Muscle of leg (tissue), 11 donors: Measurements from ENCODE around the gene UNC80. TPM values are rescaled to one million over a fixed set of nuclear protein-coding genes. Genes with fewer than 3 reads are reported as not detected.

ENCODE experiments used
- DNase-seq: peaks from one replicate; pipeline ENCODE4 v3.0.0; 2013
- H3K27ac ChIP-seq: one replicate; pipeline ENCODE4 v1.5.1; 2013; ENCODE audit warnings: mild to moderate bottlenecking, low read length, control low read depth
- H3K27me3 ChIP-seq: one replicate; pipeline ENCODE4 v1.6.1; 2013; ENCODE audit warnings: low read length; ENCODE audit not compliant: control insufficient read depth, insufficient read depth
- H3K36me3 ChIP-seq: one replicate; pipeline ENCODE4 v1.6.1; 2013; ENCODE audit warnings: low read length; ENCODE audit not compliant: control insufficient read depth, insufficient read depth
- H3K4me1 ChIP-seq: one replicate; pipeline ENCODE4 v1.6.1; 2013; ENCODE audit warnings: low read length; ENCODE audit not compliant: control insufficient read depth, insufficient read depth
- H3K4me3 ChIP-seq: one replicate; pipeline ENCODE4 v1.5.1; 2013; ENCODE audit warnings: low read length, control low read depth
- H3K9me3 ChIP-seq: replicated peaks from 2 replicates; pipeline ENCODE4 v1.6.1; 2013; ENCODE audit warnings: low read depth, low read length; ENCODE audit not compliant: control insufficient read depth
- WGBS: methylation state at CpG from one replicate; pipeline ENCODE4 v1.1.5; 2013; ENCODE audit warnings: missing lambda C conversion rate; ENCODE audit not compliant: insufficient coverage; 5-methylcytosine and 5-hydroxymethylcytosine counted together
- polyA plus RNA-seq, 8 donors: library from polyadenylated mRNA; unstranded; fragments of 120-200 nt; gene quantifications; one replicate each; pipeline versions ENCODE4 v1.2.1 to v1.2.3, GENCODE V29; 2013; ENCODE audit warnings: inconsistent platforms in 1 of 8, low replicate concordance in 1 of 8; ENCODE audit not compliant: insufficient read length in 8 of 8, insufficient read depth in 1 of 8
- total RNA-seq: library from RNA; stranded (reverse); fragments of 120-200 nt; gene quantifications from one replicate; pipeline ENCODE4 v1.2.4, GENCODE V29; 2013

Gene UNC80
- total and polyA plus RNA-seq, 9 donors: 0.66 to 4.3 (median 1.7) TPM

DNA sequence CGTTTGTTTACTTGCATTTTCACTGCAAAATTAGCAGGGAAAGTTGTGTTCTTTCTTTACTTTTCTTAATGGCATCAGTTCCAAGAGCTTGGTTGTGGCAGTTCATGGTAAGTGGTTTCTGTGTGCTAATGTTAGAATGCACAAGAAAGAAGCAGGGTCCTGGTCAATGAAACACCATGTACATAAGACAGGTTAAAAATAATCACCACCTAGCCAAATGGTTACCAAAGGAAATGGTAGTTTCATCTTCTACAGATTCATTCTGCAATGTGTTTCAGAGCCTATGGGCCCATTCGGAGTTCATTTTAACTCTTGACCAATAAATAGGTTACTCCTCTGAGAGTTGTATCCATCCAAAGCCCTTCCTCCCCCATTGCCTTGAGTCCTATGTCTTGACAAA lies 212.7 kb downstream of the UNC80 start:
- DNase-seq: no peak
- no peaks in the 10 kb centered on the region for H3K27me3 ChIP-seq
- WGBS: 71% methylated on average over 1 of the region's 2 CpGs
- no peak overlapping the region for H3K27ac ChIP-seq
- H3K4me3 ChIP-seq: no peak overlapping the region
- no peaks in the 10 kb centered on the region for H3K9me3 ChIP-seq
- no peaks in the 10 kb centered on the region for H3K36me3 ChIP-seq
- H3K4me1 ChIP-seq: no peaks in the 10 kb centered on the region

DNA sequence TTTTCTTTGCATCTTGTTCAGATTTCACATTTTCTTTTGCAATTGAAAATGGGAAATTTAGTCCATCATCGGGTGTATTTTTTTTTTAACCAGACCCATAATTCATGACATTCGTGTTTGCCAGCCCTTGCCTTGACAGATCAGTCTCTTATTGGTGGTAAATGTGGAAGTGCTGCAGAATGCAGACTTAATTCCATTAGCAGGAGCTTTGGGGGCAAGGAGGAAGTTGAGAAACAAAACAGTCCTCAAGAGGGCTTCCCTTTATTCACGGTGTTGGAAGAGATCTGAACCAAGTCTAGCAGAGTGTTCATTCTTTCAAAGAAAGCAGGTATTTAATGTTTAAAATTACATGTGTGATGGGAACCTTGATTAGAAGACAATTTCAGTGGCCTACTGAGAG lies 214.2 kb downstream of the UNC80 start:
- WGBS: 50% methylated on average over 1 of the region's 3 CpGs
- Histone ChIP-seq H3K27me3 (no peaks in the 10 kb centered on the region), H3K27ac (no peak overlapping the region), H3K9me3 (no peaks in the 10 kb centered on the region), H3K36me3 (no peaks in the 10 kb centered on the region), H3K4me1 (no peaks in the 10 kb centered on the region), H3K4me3 (no peak overlapping the region)
- peak; percentile 16 for DNase-seq

GRCh38 chr2:209986415-209986814 lies 214.8 kb downstream of the UNC80 start:
- no peak for DNase-seq
- Histone ChIP-seq H3K9me3 (no peaks in the 10 kb centered on the region), H3K36me3 (no peaks in the 10 kb centered on the region), H3K4me3 (no peak overlapping the region), H3K4me1 (no peaks in the 10 kb centered on the region), H3K27me3 (no peaks in the 10 kb centered on the region), H3K27ac (no peak overlapping the region)
- WGBS: no CpG with 5 or more reads among the region's 2 CpGs

- no peak for DNase-seq
- WGBS: no CpG with 5 or more reads among the region's 4 CpGs
Measured at GRCh38 chr2:209988010-209988409, 216.4 kb downstream of the UNC80 start.

GRCh38 chr2:209990838-209991237 lies 219.2 kb downstream of the UNC80 start:
- WGBS: no CpG with 5 or more reads among the region's 2 CpGs
- Histone ChIP-seq H3K9me3 (no peaks in the 10 kb centered on the region), H3K4me1 (no peaks in the 10 kb centered on the region), H3K36me3 (no peaks in the 10 kb centered on the region), H3K4me3 (no peak overlapping the region), H3K27ac (no peak overlapping the region), H3K27me3 (no peaks in the 10 kb centered on the region)
- no peak for DNase-seq

More at GRCh38 chr2:209988010-209988409, 216.4 kb downstream of the UNC80 start:
- no peaks in the 10 kb centered on the region for H3K9me3 ChIP-seq
- H3K4me1 ChIP-seq: no peaks in the 10 kb centered on the region
- H3K27me3 ChIP-seq: no peaks in the 10 kb centered on the region
- H3K36me3 ChIP-seq: no peaks in the 10 kb centered on the region
- H3K4me3 ChIP-seq: no peak overlapping the region
- H3K27ac ChIP-seq: no peak overlapping the region

DNA sequence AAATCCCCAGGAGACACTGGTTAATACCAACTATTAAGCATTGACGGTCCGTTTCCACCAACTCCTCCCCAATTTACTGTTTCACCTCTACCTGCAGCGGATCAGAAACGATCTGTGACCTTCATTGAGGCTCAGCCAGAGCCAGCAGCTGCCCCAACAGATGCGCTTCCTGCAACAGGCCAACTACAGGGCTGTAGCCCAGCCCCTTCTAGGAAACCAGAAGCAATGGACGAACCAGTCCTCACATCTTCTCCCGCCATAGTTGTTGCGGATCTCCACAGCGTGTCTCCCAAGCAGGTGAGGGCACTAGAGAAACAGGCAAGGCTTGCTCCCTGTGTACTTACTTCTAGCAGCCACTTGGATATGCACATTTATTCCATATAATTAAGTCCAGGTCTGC lies 222.3 kb downstream of the UNC80 start:
- H3K9me3 ChIP-seq: no peaks in the 10 kb centered on the region
- no peaks in the 10 kb centered on the region for H3K27me3 ChIP-seq
- H3K36me3 ChIP-seq: no peaks in the 10 kb centered on the region
- H3K4me3 ChIP-seq: no peak overlapping the region
- no peak for DNase-seq
- no peaks in the 10 kb centered on the region for H3K4me1 ChIP-seq
- 80% methylated on average over 9 of the region's 9 CpGs for WGBS
- no peak overlapping the region for H3K27ac ChIP-seq

- H3K36me3 ChIP-seq: no peaks in the 10 kb centered on the region
- H3K27me3 ChIP-seq: no peaks in the 10 kb centered on the region
- no peak overlapping the region for H3K27ac ChIP-seq
- no peak for DNase-seq
- no CpG with 5 or more reads among the region's 1 CpG for WGBS
- H3K9me3 ChIP-seq: no peaks in the 10 kb centered on the region
- no peak overlapping the region for H3K4me3 ChIP-seq
- H3K4me1 ChIP-seq: peaks cover 5% of the 10 kb centered on the region
Measured at GRCh38 chr2:209998596-209998995, 227.0 kb downstream of the UNC80 start.

DNA sequence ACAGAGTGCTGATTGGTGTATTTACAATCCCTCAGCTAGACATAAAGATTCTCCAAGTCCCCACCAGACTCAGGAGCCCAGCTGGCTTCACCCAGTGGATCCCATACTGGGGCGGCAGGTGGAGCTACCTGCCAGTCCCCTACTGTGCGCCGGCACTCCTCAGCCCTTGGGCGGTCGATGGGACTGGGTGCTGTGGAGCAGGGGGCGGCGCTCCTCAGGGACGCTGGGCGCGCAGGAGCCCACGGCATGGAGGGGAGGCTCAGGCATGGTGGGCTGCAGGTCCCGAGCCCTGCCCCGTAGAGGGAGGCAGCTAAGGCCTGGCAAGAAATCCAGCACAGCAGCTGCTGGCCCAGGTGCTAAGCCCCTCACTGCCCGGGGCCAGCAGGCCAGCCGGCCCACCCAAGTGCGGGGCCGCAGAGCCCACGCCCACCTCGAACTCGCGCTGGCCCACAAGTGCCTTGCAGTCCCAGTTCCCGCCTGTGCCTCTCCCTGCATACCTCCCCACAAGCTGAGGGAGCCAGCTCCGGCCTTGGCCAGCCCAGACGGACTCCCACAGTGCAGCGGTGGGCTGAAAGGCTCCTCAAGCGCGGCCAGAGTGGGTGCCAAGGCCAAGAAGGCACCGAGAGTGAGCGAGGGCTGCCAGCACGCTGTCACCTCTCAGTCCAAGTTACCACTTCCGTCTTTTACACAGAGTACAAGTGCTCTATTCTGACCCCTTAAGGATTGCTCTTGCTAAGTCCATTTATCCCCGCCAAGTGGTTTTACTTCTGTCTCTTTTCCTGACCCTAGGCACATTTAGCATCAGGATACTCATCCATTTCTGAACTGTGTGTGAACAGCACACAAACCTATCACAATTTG lies 229.1 kb downstream of the UNC80 start:
- Histone ChIP-seq H3K4me3 (no peak overlapping the region), H3K27ac (no peak overlapping the region), H3K36me3 (peaks cover 3% of the 10 kb centered on the region), H3K9me3 (no peaks in the 10 kb centered on the region), H3K27me3 (no peaks in the 10 kb centered on the region), H3K4me1 (peaks cover 6% of the 10 kb centered on the region)
- no peak for DNase-seq
- 95% methylated on average over 31 of the region's 32 CpGs for WGBS

DNA sequence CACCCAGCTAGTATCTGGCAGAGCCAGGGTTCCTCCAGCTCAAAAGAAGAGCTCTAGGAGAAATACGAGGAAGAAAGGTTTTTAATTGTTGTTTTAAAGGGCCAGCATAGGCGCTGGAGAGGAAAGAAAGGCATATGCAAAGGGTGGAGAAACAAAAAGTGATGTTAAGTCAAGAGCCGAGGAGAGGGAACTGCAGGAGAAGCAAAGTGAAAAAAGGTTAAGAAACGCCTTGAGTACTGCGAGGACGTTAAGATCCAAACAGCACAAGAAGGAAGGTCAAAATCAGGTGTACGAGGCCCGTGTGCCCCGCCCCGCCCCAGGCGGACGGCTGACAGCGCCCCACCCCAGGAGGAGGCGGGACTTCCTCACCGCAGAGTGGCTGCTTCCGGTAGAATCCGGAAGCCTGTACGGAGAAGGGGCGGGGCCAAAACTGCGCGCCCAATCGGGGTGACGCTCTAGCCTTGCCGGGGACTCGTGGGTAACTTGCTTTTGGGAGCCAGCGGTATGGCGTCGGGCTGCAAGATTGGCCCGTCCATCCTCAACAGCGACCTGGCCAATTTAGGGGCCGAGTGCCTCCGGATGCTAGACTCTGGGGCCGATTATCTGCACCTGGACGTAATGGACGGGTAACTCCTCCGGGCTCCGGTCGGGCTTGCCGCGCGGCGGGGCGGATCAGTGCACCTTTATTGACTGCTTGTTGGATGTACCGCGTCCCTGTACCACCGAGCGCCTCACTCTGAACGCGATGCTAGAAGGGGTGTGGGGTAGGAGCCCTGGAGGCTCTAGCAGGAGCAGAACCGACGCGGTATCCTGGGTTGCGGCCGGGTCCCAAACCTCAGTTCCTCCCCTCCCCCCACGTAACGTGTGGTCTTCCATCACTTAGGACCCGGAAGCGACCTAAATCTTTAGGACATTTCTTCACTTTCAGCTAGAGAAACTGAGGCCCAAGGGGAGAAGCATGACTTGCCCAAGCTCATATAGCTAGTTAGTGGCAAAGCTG lies 230.8 kb downstream of the UNC80 start, which contains the start of gene RPE:
RPE (plus strand) TSS at position 481 of the 1,000 bp plus-strand sequence; CDS start at position 505, 24 bp downstream.
- Histone ChIP-seq H3K27ac (peak within 1 kb of the TSS; percentile 82), H3K9me3 (no peaks in the 10 kb centered on the region), H3K27me3 (no peaks in the 10 kb centered on the region), H3K4me1 (peaks cover 6% of the 10 kb centered on the region), H3K4me3 (peak within 1 kb of the TSS; percentile 83), H3K36me3 (peaks cover 6% of the 10 kb centered on the region)
- peak; percentile 97 for DNase-seq
- 1% methylated on average over 46 of the region's 58 CpGs for WGBS

GRCh38 chr2:210003359-210003758 lies 231.7 kb downstream of the UNC80 start:
- no CpG with 5 or more reads among the region's 2 CpGs for WGBS
- H3K9me3 ChIP-seq: no peaks in the 10 kb centered on the region
- H3K4me1 ChIP-seq: peaks cover 6% of the 10 kb centered on the region
- H3K4me3 ChIP-seq: peak overlapping the region; percentile 83
- H3K27me3 ChIP-seq: no peaks in the 10 kb centered on the region
- no peak for DNase-seq
- no peak overlapping the region for H3K27ac ChIP-seq
- peaks cover 6% of the 10 kb centered on the region for H3K36me3 ChIP-seq
